ENCODE results near the gene PUS7. TPM values are rescaled to one million over a fixed set of nuclear protein-coding genes. Genes with fewer than 3 reads are reported as not detected.
A peak's percentile ranks its signal among the peaks of the same experiment; 100 is the strongest.
"Not testable (repeated sequence)": the region's sequence is repeated elsewhere in the genome, so short reads cannot be mapped to it uniquely, and the experiment has no call there.

Gene PUS7
- total RNA-seq, 1 experiment from 2014 or later: 61.0 TPM

- no peak for DNase-seq (ENCODE audit: low read depth)
These were observed 73.9 kb downstream of the PUS7 start for GRCh38 chr7:105448181-105448580.

GRCh38 chr7:105444342-105444987 is 77.6 kb downstream of the PUS7 start:
- no peak for DNase-seq (ENCODE audit: low read depth)

GRCh38 chr7:105442214-105442613 is 79.9 kb downstream of the PUS7 start:
- not testable (repeated sequence) for DNase-seq (ENCODE audit: low read depth)

- DNase-seq (ENCODE audit: low read depth): peak; percentile 83
These were observed 82.7 kb downstream of the PUS7 start for GRCh38 chr7:105439174-105439893.

GRCh38 chr7:105438847-105439173 is 83.3 kb downstream of the PUS7 start:
- no peak for DNase-seq (ENCODE audit: low read depth)

- DNase-seq (ENCODE audit: low read depth): no peak
These were observed 83.8 kb downstream of the PUS7 start for GRCh38 chr7:105438254-105438653.

GRCh38 chr7:105437356-105437755 is 84.7 kb downstream of the PUS7 start:
- not testable (repeated sequence) for DNase-seq (ENCODE audit: low read depth)

- peak; percentile 49 for DNase-seq (ENCODE audit: low read depth)
These were observed 92.1 kb downstream of the PUS7 start for GRCh38 chr7:105429746-105430612.

GRCh38 chr7:105426606-105427146 is 95.4 kb downstream of the PUS7 start:
- DNase-seq (ENCODE audit: low read depth): no peak

- no peak for DNase-seq (ENCODE audit: low read depth)
These were observed 98.1 kb downstream of the PUS7 start for GRCh38 chr7:105423987-105424386.

- no peak for DNase-seq (ENCODE audit: low read depth)
These were observed 108.1 kb downstream of the PUS7 start for GRCh38 chr7:105413887-105414437.

GRCh38 chr7:105410774-105411173 is 111.3 kb downstream of the PUS7 start:
- not testable (repeated sequence) for DNase-seq (ENCODE audit: low read depth)

- DNase-seq (ENCODE audit: low read depth): not testable (repeated sequence)
These were observed 112.3 kb downstream of the PUS7 start for GRCh38 chr7:105409775-105410174.

- no peak for DNase-seq (ENCODE audit: low read depth)
These were observed 113.2 kb downstream of the PUS7 start for GRCh38 chr7:105408791-105409410.

Other genes starting within 250 kb of the PUS7 start
- gene SRPK2, start 133.3 kb downstream of the PUS7 start, total RNA-seq (2014; rRNA removed; shearing (Covaris generic)): 37.5 and 43.6 TPM in 2 replicates
- 24.9 and 30.0 TPM in 2 replicates for gene RINT1, start 9.9 kb upstream of the PUS7 start, total RNA-seq (2014; rRNA removed; shearing (Covaris generic))
- 0.17 TPM in 1 of 2 replicates, not detected in the other for gene EFCAB10, start 59.2 kb upstream of the PUS7 start, total RNA-seq (2014; rRNA removed; shearing (Covaris generic))

Data from Daoy (cell line).